Glomerular visceral epithelial cell (primary cell): ENCODE data around the gene HCRTR2.

ENCODE experiments used
- DNase-seq: peaks from one replicate; pipeline ENCODE4 v3.0.0-alpha.2; 2016; ENCODE audit errors: extremely low spot score

The HCRTR2 gene

GRCh38 chr6:55327169-55327568, 152.9 kb downstream of the HCRTR2 start, which contains the start of gene GFRAL:
Gene GFRAL (plus strand): TSS chr6:55327469. CDS start chr6:55327555, 86 bp downstream.
- DNase-seq, result no peak
